C4-2B (cell line): ENCODE measurements around the gene RMND1.

Source experiments
- CTCF ChIP-seq: fragments of 450-650 bp; conservative IDR thresholded peaks from 2 replicates; pipeline ENCODE4 v1.5.1; 2017; ENCODE audit warnings: mild to moderate bottlenecking
- ZFX ChIP-seq: fragments of 450-650 bp; IDR thresholded peaks from 2 replicates; pipeline ENCODE4 v1.6.1; 2017

GRCh38 chr6:151376440-151376839, 75.5 kb downstream of the RMND1 start:
- TF ChIP-seq CTCF (no peak), ZFX (no peak)
